Upper lobe of left lung (tissue), 6 donors: Measurements from ENCODE around the gene CTDP1. TPM values are rescaled to one million over a fixed set of nuclear protein-coding genes. Genes with fewer than 3 reads are reported as not detected.

Source experiments
- ATAC-seq, 2 donors: fragments of 200-7000 bp; cut with Tn5 transposase; one replicate each; pipeline ENCODE4 v1.9.1; 2022; ENCODE audit warnings: mild to moderate bottlenecking in 2 of 2, moderate library complexity in 2 of 2; ENCODE audit not compliant: low FRiP score in 2 of 2
- DNase-seq, 2 donors: peaks; one replicate each; pipeline ENCODE4 v3.0.0-alpha.2; 2019 to 2020
- H3K27ac ChIP-seq, 4 donors: fragments of 200-600 bp; sonication (generic); one replicate each; pipeline ENCODE4 v1.5.1; 2016 to 2019
- H3K27me3 ChIP-seq, 4 donors: fragments of 200-600 bp; sonication (generic); one replicate each; pipeline ENCODE4 v1.5.1; 2017 to 2019
- H3K36me3 ChIP-seq, 4 donors: fragments of 200-600 bp; sonication (generic); one replicate each; pipeline ENCODE4 v1.5.1; 2016 to 2019
- H3K4me1 ChIP-seq, 4 donors: fragments of 200-600 bp; sonication (generic); one replicate each; pipeline ENCODE4 v1.5.1; 2018 to 2019
- H3K4me3 ChIP-seq, 4 donors: fragments of 200-600 bp; sonication (generic); one replicate each; pipeline ENCODE4 v1.5.1; 2017 to 2019; ENCODE audit warnings: mild to moderate bottlenecking in 2 of 4, moderate library complexity in 1 of 4
- H3K9me3 ChIP-seq, 4 donors: fragments of 200-600 bp; sonication (generic); one replicate each; pipeline ENCODE4 v1.5.1; 2018 to 2019
- EP300 ChIP-seq, 4 donors: sonication (generic); formaldehyde crosslinking; IDR thresholded peaks; one replicate each; pipeline ENCODE4 v1.5.1; 2017; ENCODE audit warnings: antibody characterized with exemption in 4 of 4, control low read depth in 2 of 4
- POLR2A ChIP-seq, 4 donors: fragments of 450-650 bp; IDR thresholded peaks; one replicate each; pipeline ENCODE4 v1.5.1; 2016 to 2017; ENCODE audit warnings: antibody characterized with exemption in 4 of 4, mild to moderate bottlenecking in 2 of 4
- POLR2AphosphoS5 ChIP-seq, 2 donors: sonication (generic); formaldehyde crosslinking; IDR thresholded peaks; one replicate each; pipeline ENCODE4 v1.5.1; 2017; ENCODE audit warnings: antibody characterized with exemption in 2 of 2
- WGBS, 2 donors: methylation state at CpG; one replicate each; pipeline ENCODE4 v1.1.5; 2017 to 2018; 5-methylcytosine and 5-hydroxymethylcytosine counted together
- total RNA-seq, 6 donors: library from RNA; depleted of rRNA in 4 of 6; stranded (reverse); fragments of >200 nt in 4 of 6; gene quantifications; one replicate each; pipeline versions ENCODE4 v1.1.0 to v1.2.1, GENCODE V29; 2016 to 2021
- TF ChIP-seq, protein P1 (sequence below), 6 experiments: fragments of 450-650 bp in 4 of 6; fragments of 200-600 bp in 2 of 6; sonication (generic) in 2 of 6; IDR thresholded peaks; one replicate each; pipeline ENCODE4 v1.5.1; 2016 to 2019; ENCODE audit warnings: antibody characterized with exemption in 6 of 6
- donor health status: DM: no; HTN: no; CAD: no; lungs with moderate emphysema.
- donor health status: DM: no; HTN: yes; CAD: no; lungs with severe emphysema.

The CTDP1 gene
- total RNA-seq, 6 donors from 2014 or later: 21.3 to 44.7 (median 29.7) TPM

DNA sequence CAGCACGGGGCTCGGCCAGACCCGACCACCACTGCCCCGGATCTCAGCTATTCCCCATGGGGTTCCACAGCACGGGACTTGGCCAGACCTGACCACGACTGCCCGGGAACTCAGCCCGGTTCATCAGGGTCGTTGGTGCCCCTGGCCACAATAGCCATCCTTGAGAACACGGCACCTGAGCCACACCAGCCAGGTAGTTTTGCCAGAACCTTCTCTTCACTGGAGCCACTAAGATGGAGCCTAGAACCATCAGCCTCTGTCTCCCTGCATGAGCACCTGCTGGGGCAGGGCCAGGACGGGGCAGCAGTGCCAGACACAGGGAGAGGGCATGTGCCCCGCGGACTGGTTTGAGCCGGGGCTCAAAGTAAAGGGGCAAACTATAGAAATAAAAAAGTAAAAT, 106.7 kb downstream of the CTDP1 start:
- Histone ChIP-seq H3K36me3 (no peaks in the 10 kb centered on the region), H3K4me1 (peaks cover 12 to 22% (median 14%) of the 10 kb centered on the region in 4 donors), H3K27ac (no peak overlapping the region), H3K27me3 (peaks cover 0 to 18% (median 13%) of the 10 kb centered on the region in 4 donors), H3K4me3 (no peak overlapping the region), H3K9me3 (no peaks in the 10 kb centered on the region)
- DNase-seq (peak in 1 of 2 donors; percentile 37), ATAC-seq (no peak)
- no peak for TF ChIP-seq POLR2A (IDR thresholded peaks at IDR 0.05)
- no peak for TF ChIP-seq POLR2AphosphoS5 (IDR thresholded peaks at IDR 0.05)
- TF ChIP-seq, protein P1, sequence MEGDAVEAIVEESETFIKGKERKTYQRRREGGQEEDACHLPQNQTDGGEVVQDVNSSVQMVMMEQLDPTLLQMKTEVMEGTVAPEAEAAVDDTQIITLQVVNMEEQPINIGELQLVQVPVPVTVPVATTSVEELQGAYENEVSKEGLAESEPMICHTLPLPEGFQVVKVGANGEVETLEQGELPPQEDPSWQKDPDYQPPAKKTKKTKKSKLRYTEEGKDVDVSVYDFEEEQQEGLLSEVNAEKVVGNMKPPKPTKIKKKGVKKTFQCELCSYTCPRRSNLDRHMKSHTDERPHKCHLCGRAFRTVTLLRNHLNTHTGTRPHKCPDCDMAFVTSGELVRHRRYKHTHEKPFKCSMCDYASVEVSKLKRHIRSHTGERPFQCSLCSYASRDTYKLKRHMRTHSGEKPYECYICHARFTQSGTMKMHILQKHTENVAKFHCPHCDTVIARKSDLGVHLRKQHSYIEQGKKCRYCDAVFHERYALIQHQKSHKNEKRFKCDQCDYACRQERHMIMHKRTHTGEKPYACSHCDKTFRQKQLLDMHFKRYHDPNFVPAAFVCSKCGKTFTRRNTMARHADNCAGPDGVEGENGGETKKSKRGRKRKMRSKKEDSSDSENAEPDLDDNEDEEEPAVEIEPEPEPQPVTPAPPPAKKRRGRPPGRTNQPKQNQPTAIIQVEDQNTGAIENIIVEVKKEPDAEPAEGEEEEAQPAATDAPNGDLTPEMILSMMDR (IDR thresholded peaks at IDR 0.05): no peak
- TF ChIP-seq EP300 (IDR thresholded peaks at IDR 0.05): no peak
- 74 to 87% methylated on average over 10 to 13 of the region's 14 CpGs for WGBS, 2 donors

DNA sequence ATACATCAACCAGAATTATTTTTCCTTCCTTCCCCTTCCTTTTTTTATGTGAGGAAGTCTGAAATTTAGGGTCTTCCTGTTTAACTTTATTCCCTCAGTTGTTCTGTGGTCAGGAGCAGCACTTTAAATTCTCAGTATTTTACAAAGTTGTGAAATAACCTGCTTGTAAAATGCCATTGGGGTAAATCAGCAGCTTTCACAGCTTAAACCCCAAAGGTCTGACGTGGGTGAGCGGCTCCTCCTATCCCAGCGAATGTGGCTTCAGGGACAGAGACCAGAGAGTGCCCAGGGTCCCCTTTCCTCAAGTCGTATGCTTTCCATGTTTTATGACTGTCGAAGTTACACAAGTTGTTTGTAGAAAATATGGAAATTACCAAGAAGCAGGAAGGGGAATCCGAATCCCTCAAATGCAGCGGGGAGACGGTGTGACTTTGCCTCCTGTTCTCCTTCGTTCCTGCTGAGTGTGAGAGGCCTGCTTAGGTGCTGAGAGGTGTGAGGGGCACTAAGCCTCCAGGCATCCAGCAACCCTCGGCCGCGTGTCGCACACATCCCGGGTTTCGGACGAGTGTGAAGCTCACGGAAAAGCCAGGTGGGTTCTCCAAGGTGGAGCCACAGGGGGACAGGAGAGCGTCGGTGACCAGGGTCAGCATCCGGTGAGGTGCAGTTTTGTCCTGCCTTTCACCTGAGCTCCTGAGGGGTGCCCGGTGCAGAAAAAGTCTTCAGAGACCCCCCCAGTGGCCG, 107.4 kb downstream of the CTDP1 start:
- Histone ChIP-seq H3K4me1 (peaks cover 16 to 29% (median 18%) of the 10 kb centered on the region in 4 donors), H3K4me3 (no peak overlapping the region), H3K27ac (no peak overlapping the region), H3K9me3 (no peaks in the 10 kb centered on the region), H3K36me3 (no peaks in the 10 kb centered on the region), H3K27me3 (peaks cover 0 to 18% (median 13%) of the 10 kb centered on the region in 4 donors)
- WGBS, 2 donors: 75 to 76% methylated on average over 20 to 22 of the region's 22 CpGs
- ATAC-seq (no peak), DNase-seq (peak; percentile 14 to 23)
- TF ChIP-seq POLR2AphosphoS5 (IDR thresholded peaks at IDR 0.05): no peak
- TF ChIP-seq, protein P1 (IDR thresholded peaks at IDR 0.05): no peak
- no peak for TF ChIP-seq EP300 (IDR thresholded peaks at IDR 0.05)
- no peak for TF ChIP-seq POLR2A (IDR thresholded peaks at IDR 0.05)

DNA sequence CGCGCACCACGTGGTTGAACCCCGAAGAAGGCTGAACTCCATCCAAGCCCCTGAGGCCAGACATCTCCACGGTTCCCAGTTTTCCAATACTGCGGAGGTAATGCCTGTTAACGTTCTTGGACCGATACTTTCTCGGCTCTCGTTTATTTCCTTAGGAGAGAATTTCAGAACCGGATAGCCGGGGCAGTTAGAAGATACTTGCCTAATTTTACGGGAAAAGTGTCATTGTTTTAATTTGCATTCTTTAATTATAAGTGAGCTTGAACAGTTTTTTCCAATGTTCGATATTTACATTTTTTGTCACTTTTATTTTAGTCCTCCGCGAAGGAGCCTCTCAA, 107.9 kb downstream of the CTDP1 start:
- TF ChIP-seq POLR2AphosphoS5 (IDR thresholded peaks at IDR 0.05) (no peak), POLR2A (IDR thresholded peaks at IDR 0.05) (no peak), EP300 (IDR thresholded peaks at IDR 0.05) (no peak)
- TF ChIP-seq, protein P1 (IDR thresholded peaks at IDR 0.05): no peak
- Histone ChIP-seq H3K27me3 (peaks cover 0 to 18% (median 13%) of the 10 kb centered on the region in 4 donors), H3K27ac (no peak overlapping the region), H3K4me1 (peaks cover 16 to 34% (median 21%) of the 10 kb centered on the region in 4 donors), H3K4me3 (peak overlapping the region in 1 of 4 donors; percentile 34), H3K36me3 (no peaks in the 10 kb centered on the region), H3K9me3 (no peaks in the 10 kb centered on the region)
- ATAC-seq (no peak), DNase-seq (no peak)
- WGBS, 2 donors: 82 to 85% methylated on average over 16 of the region's 16 CpGs

DNA sequence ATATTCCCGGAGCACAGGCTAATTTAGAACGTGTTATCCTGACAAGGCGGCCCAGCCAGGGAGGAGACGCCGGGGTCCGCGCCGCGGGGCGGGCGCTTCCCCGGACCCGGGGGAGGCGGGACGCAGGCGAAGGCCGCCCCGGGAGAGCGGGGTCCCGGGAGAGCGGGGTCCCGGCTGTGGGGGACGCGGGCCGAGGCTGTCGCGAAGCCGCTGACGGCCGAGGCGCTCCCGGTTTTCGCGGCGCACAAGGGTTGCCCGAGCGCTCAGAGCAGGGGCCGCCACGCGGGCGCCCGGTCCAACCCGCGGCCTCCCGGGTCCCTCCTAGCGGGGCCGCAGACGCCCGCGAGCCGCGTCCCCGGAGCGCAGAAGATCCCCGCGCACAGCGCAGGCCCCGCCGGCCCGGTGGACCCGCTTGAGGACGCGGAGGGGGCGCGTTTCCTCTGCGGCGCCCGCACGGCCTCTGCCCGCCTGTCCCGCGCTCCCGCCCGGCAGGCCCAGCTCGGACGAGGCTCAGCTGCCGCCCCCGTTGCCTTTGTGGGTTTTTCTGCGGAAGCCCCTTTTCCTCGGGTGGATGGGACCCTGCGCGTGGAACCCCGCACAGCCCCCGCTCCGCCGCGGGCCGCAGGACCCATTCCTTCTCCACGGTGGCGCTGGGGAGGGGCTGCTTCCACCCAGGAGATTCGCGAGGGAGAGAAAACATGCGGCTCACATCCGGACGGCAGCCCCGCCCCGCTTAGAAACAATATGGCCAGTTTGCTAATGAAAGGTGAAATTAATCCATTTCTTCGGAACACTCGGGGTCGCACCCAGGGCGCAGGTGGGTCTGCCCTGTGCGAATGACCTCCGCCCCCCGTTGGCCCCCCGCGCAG, 108.5 kb downstream of the CTDP1 start:
- DNase-seq: peak; percentile 20 to 83
- ATAC-seq: no peak
- Histone ChIP-seq H3K36me3 (no peaks in the 10 kb centered on the region), H3K4me1 (peaks cover 16 to 36% (median 21%) of the 10 kb centered on the region in 4 donors), H3K9me3 (no peaks in the 10 kb centered on the region), H3K27ac (no peak overlapping the region), H3K4me3 (peak overlapping the region in 3 of 4 donors; percentile 13 to 34 (median 26)), H3K27me3 (peaks cover 0 to 18% (median 13%) of the 10 kb centered on the region in 4 donors)
- WGBS, 2 donors: 11 to 25% methylated on average over 13 to 38 of the region's 106 CpGs
- TF ChIP-seq POLR2A (IDR thresholded peaks at IDR 0.05) (no peak), EP300 (IDR thresholded peaks at IDR 0.05) (no peak)

DNA sequence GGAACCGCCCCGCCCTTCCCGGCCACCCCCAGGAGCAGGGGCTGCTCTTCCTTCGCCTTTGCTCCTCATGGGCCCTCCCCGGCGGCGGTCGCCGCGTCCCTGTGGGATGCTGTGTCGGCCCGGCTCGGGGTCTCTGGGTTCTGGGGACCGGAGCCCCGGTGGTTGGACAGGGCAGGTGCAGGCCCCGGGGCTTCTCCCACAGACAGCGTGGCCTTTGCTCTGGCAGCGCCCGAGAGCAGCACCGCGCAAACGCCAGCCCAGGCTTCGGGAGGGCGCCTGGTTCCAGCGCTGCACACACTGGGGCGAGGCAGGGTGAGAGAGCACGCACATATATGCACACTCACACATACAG, 109.1 kb downstream of the CTDP1 start:
- ATAC-seq (no peak), DNase-seq (peak; percentile 18 to 83)
- H3K4me1 ChIP-seq: peaks cover 16 to 36% (median 21%) of the 10 kb centered on the region in 4 donors
- H3K9me3 ChIP-seq: no peaks in the 10 kb centered on the region
- 64 to 65% methylated on average over 11 to 14 of the region's 27 CpGs for WGBS, 2 donors
- H3K27ac ChIP-seq: no peak overlapping the region
- peaks cover 0 to 18% (median 13%) of the 10 kb centered on the region in 4 donors for H3K27me3 ChIP-seq
- no peak for TF ChIP-seq POLR2AphosphoS5 (IDR thresholded peaks at IDR 0.05)
- TF ChIP-seq, protein P1 (IDR thresholded peaks at IDR 0.05): no peak
- TF ChIP-seq EP300 (IDR thresholded peaks at IDR 0.05): no peak
- no peak for TF ChIP-seq POLR2A (IDR thresholded peaks at IDR 0.05)
- no peak overlapping the region for H3K4me3 ChIP-seq
- H3K36me3 ChIP-seq: no peaks in the 10 kb centered on the region
